DND-41 (cell line): ENCODE results near the gene MEI1.
"Not testable (repeated sequence)": the region's sequence is repeated elsewhere in the genome, so short reads cannot be mapped to it uniquely, and the experiment has no call there.

ENCODE experiments used
- CTCF ChIP-seq: IDR thresholded peaks from 2 replicates; pipeline ENCODE4 v1.5.1; 2012; ENCODE audit warnings: borderline replicate concordance, low read length, moderate library complexity, mild to moderate bottlenecking; ENCODE audit not compliant: poor library complexity, severe bottlenecking; ENCODE audit errors: extremely low read depth
- EZH2 ChIP-seq: IDR thresholded peaks from 3 replicates; pipeline ENCODE4 v1.6.1; 2012; ENCODE audit warnings: borderline replicate concordance, low read depth, mild to moderate bottlenecking, moderate library complexity, low read length, inconsistent platforms; ENCODE audit not compliant: severe bottlenecking

GRCh38 chr22:41835462-41835861 is 136.2 kb downstream of the MEI1 start:
- TF ChIP-seq EZH2, CTCF: not testable (repeated sequence)
